ENCODE measurements around the gene CCDC12.
A peak's percentile ranks its signal among the peaks of the same experiment; 100 is the strongest.

The CCDC12 gene

GRCh38 chr3:46995901-46996562, 19.5 kb upstream of the CCDC12 start:
- Histone ChIP-seq H3K9ac (ENCODE audit: low read depth, low read length) (no peak overlapping the region), H3K9me3 (ENCODE audit: control insufficient read depth, insufficient read depth, low read length) (no peaks in the 10 kb centered on the region), H3K4me1 (ENCODE audit: insufficient read depth, low read length) (peaks cover 6% of the 10 kb centered on the region; the same call in 1 of the 2 replicates), H3K36me3 (ENCODE audit: insufficient read depth, low read length) (no peaks in the 10 kb centered on the region; the same call in 1 of the 2 replicates)

GRCh38 chr3:46994801-46995731, 18.5 kb upstream of the CCDC12 start:
- Histone ChIP-seq H3K9me3 (ENCODE audit: control insufficient read depth, insufficient read depth, low read length) (no peaks in the 10 kb centered on the region), H3K4me1 (ENCODE audit: insufficient read depth, low read length) (peaks cover 6% of the 10 kb centered on the region; the same call in 1 of the 2 replicates), H3K9ac (ENCODE audit: low read depth, low read length) (no peak overlapping the region), H3K36me3 (ENCODE audit: insufficient read depth, low read length) (no peaks in the 10 kb centered on the region; the same call in 1 of the 2 replicates)

GRCh38 chr3:46993986-46994385, 17.4 kb upstream of the CCDC12 start:
- peaks cover 6% of the 10 kb centered on the region; the same call in 1 of the 2 replicates for H3K4me1 ChIP-seq (ENCODE audit: insufficient read depth, low read length)
- no peaks in the 10 kb centered on the region for H3K9me3 ChIP-seq (ENCODE audit: control insufficient read depth, insufficient read depth, low read length)
- no peaks in the 10 kb centered on the region; the same call in 1 of the 2 replicates for H3K36me3 ChIP-seq (ENCODE audit: insufficient read depth, low read length)
- no peak overlapping the region for H3K9ac ChIP-seq (ENCODE audit: low read depth, low read length)

GRCh38 chr3:46993292-46993691, 16.7 kb upstream of the CCDC12 start:
- peaks cover 11% of the 10 kb centered on the region for H3K4me1 ChIP-seq (ENCODE audit: insufficient read depth, low read length)
- H3K9me3 ChIP-seq (ENCODE audit: control insufficient read depth, insufficient read depth, low read length): no peaks in the 10 kb centered on the region
- no peak overlapping the region for H3K9ac ChIP-seq (ENCODE audit: low read depth, low read length)
- no peaks in the 10 kb centered on the region; the same call in 1 of the 2 replicates for H3K36me3 ChIP-seq (ENCODE audit: insufficient read depth, low read length)

- H3K9me3 ChIP-seq (ENCODE audit: control insufficient read depth, insufficient read depth, low read length): no peaks in the 10 kb centered on the region
- no peak overlapping the region for H3K9ac ChIP-seq (ENCODE audit: low read depth, low read length)
- H3K36me3 ChIP-seq (ENCODE audit: insufficient read depth, low read length): no peaks in the 10 kb centered on the region; the same call in 1 of the 2 replicates
- peaks cover 15% of the 10 kb centered on the region for H3K4me1 ChIP-seq (ENCODE audit: insufficient read depth, low read length)
These were observed 15.7 kb upstream of the CCDC12 start for GRCh38 chr3:46992231-46992630.

GRCh38 chr3:46991406-46992165, 15.0 kb upstream of the CCDC12 start:
- H3K9ac ChIP-seq (ENCODE audit: low read depth, low read length): no peak overlapping the region
- no peaks in the 10 kb centered on the region for H3K9me3 ChIP-seq (ENCODE audit: control insufficient read depth, insufficient read depth, low read length)
- H3K4me1 ChIP-seq (ENCODE audit: insufficient read depth, low read length): peaks cover 22% of the 10 kb centered on the region
- H3K36me3 ChIP-seq (ENCODE audit: insufficient read depth, low read length): no peaks in the 10 kb centered on the region; the same call in 1 of the 2 replicates

GRCh38 chr3:46990573-46991374, 14.2 kb upstream of the CCDC12 start:
- Histone ChIP-seq H3K9me3 (ENCODE audit: control insufficient read depth, insufficient read depth, low read length) (no peaks in the 10 kb centered on the region), H3K4me1 (ENCODE audit: insufficient read depth, low read length) (peaks cover 23% of the 10 kb centered on the region), H3K36me3 (ENCODE audit: insufficient read depth, low read length) (no peaks in the 10 kb centered on the region; the same call in 1 of the 2 replicates), H3K9ac (ENCODE audit: low read depth, low read length) (no peak overlapping the region)

- Histone ChIP-seq H3K9ac (ENCODE audit: low read depth, low read length) (no peak overlapping the region), H3K9me3 (ENCODE audit: control insufficient read depth, insufficient read depth, low read length) (no peaks in the 10 kb centered on the region), H3K4me1 (ENCODE audit: insufficient read depth, low read length) (peaks cover 23% of the 10 kb centered on the region), H3K36me3 (ENCODE audit: insufficient read depth, low read length) (no peaks in the 10 kb centered on the region; the same call in 1 of the 2 replicates)
These were observed 12.7 kb upstream of the CCDC12 start for GRCh38 chr3:46989146-46989810.

GRCh38 chr3:46988616-46989015, 12.1 kb upstream of the CCDC12 start:
- Histone ChIP-seq H3K4me1 (ENCODE audit: insufficient read depth, low read length) (peaks cover 23% of the 10 kb centered on the region), H3K36me3 (ENCODE audit: insufficient read depth, low read length) (no peaks in the 10 kb centered on the region; the same call in 1 of the 2 replicates), H3K9me3 (ENCODE audit: control insufficient read depth, insufficient read depth, low read length) (no peaks in the 10 kb centered on the region), H3K9ac (ENCODE audit: low read depth, low read length) (no peak overlapping the region)

GRCh38 chr3:46987743-46988401, 11.3 kb upstream of the CCDC12 start:
- Histone ChIP-seq H3K9ac (ENCODE audit: low read depth, low read length) (peak overlapping the region; percentile 32), H3K9me3 (ENCODE audit: control insufficient read depth, insufficient read depth, low read length) (no peaks in the 10 kb centered on the region), H3K4me1 (ENCODE audit: insufficient read depth, low read length) (peaks cover 23% of the 10 kb centered on the region), H3K36me3 (ENCODE audit: insufficient read depth, low read length) (no peaks in the 10 kb centered on the region; the same call in 1 of the 2 replicates)

- Histone ChIP-seq H3K36me3 (ENCODE audit: insufficient read depth, low read length) (no peaks in the 10 kb centered on the region), H3K9ac (ENCODE audit: low read depth, low read length) (peak overlapping the region; percentile 16; the same call in 1 of the 2 replicates), H3K4me1 (ENCODE audit: insufficient read depth, low read length) (peaks cover 23% of the 10 kb centered on the region), H3K9me3 (ENCODE audit: control insufficient read depth, insufficient read depth, low read length) (no peaks in the 10 kb centered on the region)
These were observed 10.8 kb upstream of the CCDC12 start for GRCh38 chr3:46987319-46987742.

- Histone ChIP-seq H3K36me3 (ENCODE audit: insufficient read depth, low read length) (no peaks in the 10 kb centered on the region), H3K9ac (ENCODE audit: low read depth, low read length) (no peak overlapping the region), H3K9me3 (ENCODE audit: control insufficient read depth, insufficient read depth, low read length) (no peaks in the 10 kb centered on the region), H3K4me1 (ENCODE audit: insufficient read depth, low read length) (peaks cover 26% of the 10 kb centered on the region)
These were observed 10.3 kb upstream of the CCDC12 start for GRCh38 chr3:46986782-46987310.
